ENCODE results near the gene SLC39A2.
"Not testable (repeated sequence)": the region's sequence is repeated elsewhere in the genome, so short reads cannot be mapped to it uniquely, and the experiment has no call there.

SLC39A2 gene

GRCh38 chr14:20997115-20997514 is 2.0 kb upstream of the SLC39A2 start:
- no peak for DNase-seq (ENCODE audit: low read depth, low spot score)

GRCh38 chr14:20997564-20997963 is 1.5 kb upstream of the SLC39A2 start:
- DNase-seq (ENCODE audit: low read depth, low spot score) = no peak

GRCh38 chr14:20998139-20998538 is 954 bp upstream of the SLC39A2 start:
- no peak for DNase-seq (ENCODE audit: low read depth, low spot score)

GRCh38 chr14:20999591-20999990 is 498 bp downstream of the SLC39A2 start:
- no peak for DNase-seq (ENCODE audit: low read depth, low spot score)

GRCh38 chr14:21001218-21001617 is 2.1 kb downstream of the SLC39A2 start:
- no peak for DNase-seq (ENCODE audit: low read depth, low spot score)

GRCh38 chr14:21003788-21004346 is 4.8 kb downstream of the SLC39A2 start:
- DNase-seq (ENCODE audit: low read depth, low spot score) = no peak

GRCh38 chr14:21009721-21010120 is 10.6 kb downstream of the SLC39A2 start:
- DNase-seq (ENCODE audit: low read depth, low spot score) = not testable (repeated sequence)

GRCh38 chr14:21011136-21011535 is 12.0 kb downstream of the SLC39A2 start:
- no peak for DNase-seq (ENCODE audit: low read depth, low spot score)

- DNase-seq (ENCODE audit: low read depth, low spot score) = peak; percentile 70
Measured at GRCh38 chr14:21014761-21015190, 15.7 kb downstream of the SLC39A2 start.

- no peak for DNase-seq (ENCODE audit: low read depth, low spot score)
Measured at GRCh38 chr14:21015312-21015711, 16.2 kb downstream of the SLC39A2 start.

GRCh38 chr14:21016413-21017190 is 17.5 kb downstream of the SLC39A2 start:
- DNase-seq (ENCODE audit: low read depth, low spot score) = no peak

- DNase-seq (ENCODE audit: low read depth, low spot score) = no peak
Measured at GRCh38 chr14:21017528-21018245, 18.6 kb downstream of the SLC39A2 start.

- DNase-seq (ENCODE audit: low read depth, low spot score) = no peak
Measured at GRCh38 chr14:21018286-21018685, 19.2 kb downstream of the SLC39A2 start.

GRCh38 chr14:21018781-21019180 is 19.7 kb downstream of the SLC39A2 start:
- no peak for DNase-seq (ENCODE audit: low read depth, low spot score)

- DNase-seq (ENCODE audit: low read depth, low spot score) = no peak
Measured at GRCh38 chr14:21019366-21019765, 20.3 kb downstream of the SLC39A2 start.

- no peak for DNase-seq (ENCODE audit: low read depth, low spot score)
Measured at GRCh38 chr14:21020977-21021545, 22.0 kb downstream of the SLC39A2 start.

- no peak for DNase-seq (ENCODE audit: low read depth, low spot score)
Measured at GRCh38 chr14:21022686-21023085, 23.6 kb downstream of the SLC39A2 start.

- DNase-seq (ENCODE audit: low read depth, low spot score) = no peak
Measured at GRCh38 chr14:21023174-21023573, 24.1 kb downstream of the SLC39A2 start.

GRCh38 chr14:21023817-21024584 is 24.9 kb downstream of the SLC39A2 start:
- no peak for DNase-seq (ENCODE audit: low read depth, low spot score)

GRCh38 chr14:21024585-21025370 is 25.7 kb downstream of the SLC39A2 start, which contains the start of gene NDRG2:
Gene NDRG2, minus strand, starts transcription at chr14:21025061. Its CDS starts 1,746 bp downstream, at chr14:21023315.
- peak; percentile 47 for DNase-seq (ENCODE audit: low read depth, low spot score)

All from activated CD4-positive, CD25-positive, alpha-beta regulatory T cell treated with anti-CD3 and anti-CD28 coated beads, Interleukin-2, amount 50 U/mL, for 16 hours (primary cell).